IPS DF 19.7 (cell line): ENCODE data around the gene ADAM23.

Source experiments
- DNase-seq: peaks from one replicate; pipeline ENCODE4 v3.0.0-alpha.2; 2013; ENCODE audit warnings: low read depth, low spot score

Gene ADAM23

GRCh38 chr2:206569470-206569869 lies 126.1 kb downstream of the ADAM23 start:
- DNase-seq: no peak

- no peak for DNase-seq
These were observed 126.9 kb downstream of the ADAM23 start for GRCh38 chr2:206570199-206570598.

- DNase-seq: no peak
These were observed 129.4 kb downstream of the ADAM23 start for GRCh38 chr2:206572725-206573124.

- DNase-seq: no peak
These were observed 130.5 kb downstream of the ADAM23 start for GRCh38 chr2:206573793-206574192.

GRCh38 chr2:206584323-206585116 lies 141.2 kb downstream of the ADAM23 start:
- DNase-seq: no peak

- no peak for DNase-seq
These were observed 142.0 kb downstream of the ADAM23 start for GRCh38 chr2:206585335-206585734.

- DNase-seq: no peak
These were observed 143.3 kb downstream of the ADAM23 start for GRCh38 chr2:206586609-206587008.

GRCh38 chr2:206597717-206598218 lies 154.4 kb downstream of the ADAM23 start:
- DNase-seq: no peak

GRCh38 chr2:206603243-206603642 lies 159.9 kb downstream of the ADAM23 start:
- DNase-seq: no peak

- no peak for DNase-seq
These were observed 167.1 kb downstream of the ADAM23 start for GRCh38 chr2:206610451-206610850.

GRCh38 chr2:206611191-206611590 lies 167.9 kb downstream of the ADAM23 start:
- no peak for DNase-seq

- DNase-seq: no peak
These were observed 168.4 kb downstream of the ADAM23 start for GRCh38 chr2:206611736-206612135.

- no peak for DNase-seq
These were observed 171.5 kb downstream of the ADAM23 start for GRCh38 chr2:206614811-206615210.

- no peak for DNase-seq
These were observed 172.2 kb downstream of the ADAM23 start for GRCh38 chr2:206615417-206616089.

- DNase-seq: no peak
These were observed 172.8 kb downstream of the ADAM23 start for GRCh38 chr2:206616151-206616550.

GRCh38 chr2:206619011-206619410 lies 175.7 kb downstream of the ADAM23 start:
- no peak for DNase-seq

- no peak for DNase-seq
These were observed 182.8 kb downstream of the ADAM23 start for GRCh38 chr2:206626108-206626507.

- no peak for DNase-seq
These were observed 184.3 kb downstream of the ADAM23 start for GRCh38 chr2:206627632-206628031.

GRCh38 chr2:206631340-206631739 lies 188.0 kb downstream of the ADAM23 start:
- DNase-seq: no peak

GRCh38 chr2:206635015-206635414 lies 191.7 kb downstream of the ADAM23 start:
- no peak for DNase-seq

- DNase-seq: no peak
These were observed 196.3 kb downstream of the ADAM23 start for GRCh38 chr2:206639636-206640035.

GRCh38 chr2:206641226-206641625 lies 197.9 kb downstream of the ADAM23 start:
- no peak for DNase-seq
